HepG2 (cell line): ENCODE results near the gene RRAS. TPM values are rescaled to one million over a fixed set of nuclear protein-coding genes. Genes with fewer than 3 reads are reported as not detected.

Source experiments
- ATAC-seq: fragments of 200-7000 bp; cut with Tn5 transposase; 3 replicates; pipeline ENCODE4 v1.9.1; 2020; ENCODE audit warnings: mild to moderate bottlenecking, moderate library complexity
- BruUV-seq: library from RNA; stranded (reverse); fragments of 400-500 nt; replicated peaks from 2 replicates; lab custom pipeline; 2021; lab: Mats Ljungman, UMichigan
- CTCF ChIA-PET: fragments of 300-600 bp; formaldehyde crosslinking; extraction: SDS; loops from one replicate; lab custom pipeline; 2021; ENCODE audit warnings: low total read pairs, inconsistent platforms, low intra/inter-chr PET ratio; lab: Yijun Ruan, JAX
- POLR2A ChIA-PET: fragments of 350-600 bp; sonication (Branson Sonifier 250); formaldehyde crosslinking; loops from one replicate; lab custom pipeline; 2020; ENCODE audit warnings: antibody characterized with exemption, inconsistent platforms; lab: Yijun Ruan, JAX
- DNase-seq: peaks from one replicate; pipeline ENCODE4 v3.0.0-alpha.2; 2015; ENCODE audit warnings: low spot score
- FAIRE-seq: peaks from 3 replicates; lab custom pipeline; 2011; peaks lifted over from hg19 to GRCh38; lab: Jason Lieb, UNC
- H2AFZ ChIP-seq: one replicate; pipeline ENCODE4 v1.6.1; 2011; ENCODE audit warnings: low read length, inconsistent platforms
- H3K27ac ChIP-seq: fragments of 300-600 bp; 3 replicates; pipeline ENCODE4 v1.8.0; 2011; ENCODE audit warnings: mixed run types, mild to moderate bottlenecking, mixed read lengths, low read length, inconsistent platforms; ENCODE audit not compliant: insufficient read depth; ENCODE audit errors: extremely low read length
- H3K27me3 ChIP-seq, 2 experiments: fragments of 200-600 bp in 1 of 2; 2 replicates in 1 of 2; 3 replicates in 1 of 2; pipeline versions ENCODE4 v1.6.0 to v1.8.0; 2011; ENCODE audit warnings: low read length in 2 of 2, mild to moderate bottlenecking in 2 of 2, moderate library complexity in 2 of 2, inconsistent platforms in 1 of 2; ENCODE audit not compliant: insufficient read depth in 2 of 2, control insufficient read depth in 1 of 2
- H3K36me3 ChIP-seq, 2 experiments: fragments of 200-600 bp in 1 of 2; replicated peaks in 1 of 2; 2 replicates in 1 of 2; 3 replicates in 1 of 2; pipeline versions ENCODE4 v1.5.1 to v1.8.0; 2011; ENCODE audit warnings: low read length in 2 of 2, inconsistent platforms in 1 of 2; ENCODE audit not compliant: insufficient read depth in 2 of 2, control insufficient read depth in 1 of 2
- H3K4me1 ChIP-seq: 2 replicates; pipeline ENCODE4 v1.5.1; 2012; ENCODE audit warnings: low read length, inconsistent platforms; ENCODE audit not compliant: insufficient read depth
- H3K4me2 ChIP-seq: 2 replicates; pipeline ENCODE4 v1.6.0; 2011; ENCODE audit warnings: low read depth, low read length, inconsistent platforms
- H3K4me3 ChIP-seq, 3 experiments: fragments of 200-600 bp in 1 of 3; sonication (generic), shearing (Covaris generic) in 1 of 3; replicated peaks in 1 of 3; 2 replicates each; pipeline ENCODE4 v1.5.1; 2011 to 2016; ENCODE audit warnings: low read length in 3 of 3, inconsistent platforms in 2 of 3, low read depth in 2 of 3, mild to moderate bottlenecking in 2 of 3, control low read depth in 1 of 3, mixed read lengths in 1 of 3; ENCODE audit not compliant: insufficient read depth in 1 of 3
- H3K79me2 ChIP-seq: one replicate; pipeline ENCODE4 v1.6.1; 2011; ENCODE audit warnings: low read length, inconsistent platforms; ENCODE audit not compliant: insufficient read depth
- H3K9ac ChIP-seq: 2 replicates; pipeline ENCODE4 v1.6.0; 2011; ENCODE audit warnings: mild to moderate bottlenecking, low read depth, low read length, inconsistent platforms; ENCODE audit not compliant: insufficient read depth
- H3K9me3 ChIP-seq: 2 replicates; pipeline ENCODE4 v1.5.1; 2012; ENCODE audit warnings: mild to moderate bottlenecking, low read length
- H4K20me1 ChIP-seq: 2 replicates; pipeline ENCODE4 v1.6.0; 2011; ENCODE audit warnings: inconsistent platforms, mild to moderate bottlenecking, low read length, moderate library complexity; ENCODE audit not compliant: insufficient read depth
- AGO1 ChIP-seq: fragments of 200-400 bp; formaldehyde crosslinking; IDR thresholded peaks from 2 replicates; pipeline ENCODE4 v1.6.1; 2017; ENCODE audit warnings: mild to moderate bottlenecking, low read depth, low read length, moderate library complexity; ENCODE audit not compliant: poor library complexity, severe bottlenecking
- ATF2 ChIP-seq: sonication (generic); formaldehyde crosslinking; IDR thresholded peaks from 2 replicates; pipeline ENCODE4 v1.4.0; 2020; ENCODE audit warnings: missing genetic modification reagents
- BORCS8-MEF2B ChIP-seq: sonication (generic); formaldehyde crosslinking; IDR thresholded peaks from 2 replicates; pipeline ENCODE4 v1.8.0; 2022; ENCODE audit warnings: mild to moderate bottlenecking, missing genetic modification reagents
- CBX2 ChIP-seq, 2 experiments: fragments of 200-600 bp in 1 of 2; sonication (generic); formaldehyde crosslinking in 1 of 2; IDR thresholded peaks; 2 replicates each; pipeline versions ENCODE4 v1.7.0 to v1.8.1; 2018 to 2022; ENCODE audit warnings: low read depth in 2 of 2, low read length in 1 of 2, mild to moderate bottlenecking in 1 of 2, missing genetic modification reagents in 1 of 2
- GRHL1 ChIP-seq: sonication (generic); formaldehyde crosslinking; conservative IDR thresholded peaks from 2 replicates; pipeline ENCODE4 v1.8.0; 2022; ENCODE audit warnings: missing genetic modification reagents
- HNF4G ChIP-seq, 2 experiments: sonication (generic) in 1 of 2; formaldehyde crosslinking in 1 of 2; IDR thresholded peaks; 2 replicates each; pipeline versions ENCODE4 v1.4.0 to v1.6.1; 2011 to 2020; ENCODE audit warnings: borderline replicate concordance in 2 of 2, low read depth in 2 of 2, mild to moderate bottlenecking in 2 of 2, low read length in 1 of 2, missing genetic modification reagents in 1 of 2, moderate library complexity in 1 of 2
- THAP11 ChIP-seq: IDR thresholded peaks from 2 replicates; pipeline ENCODE4 v1.6.1; 2016; ENCODE audit warnings: missing biosample characterization, missing genetic modification reagents
- ZNF207 ChIP-seq: fragments of 450-650 bp; IDR thresholded peaks from 2 replicates; pipeline ENCODE4 v1.6.1; 2016; ENCODE audit warnings: antibody characterized with exemption, borderline replicate concordance
- ZNF232 ChIP-seq: sonication (generic); formaldehyde crosslinking; IDR thresholded peaks from 2 replicates; pipeline ENCODE4 v1.4.0; 2020; ENCODE audit warnings: missing genetic modification reagents, borderline replicate concordance
- ZNF263 ChIP-seq: sonication (generic); formaldehyde crosslinking; IDR thresholded peaks from 2 replicates; pipeline ENCODE4 v1.4.0; 2020; ENCODE audit warnings: missing genetic modification reagents
- ZNF646 ChIP-seq: sonication (generic); formaldehyde crosslinking; IDR thresholded peaks from 2 replicates; pipeline ENCODE4 v1.9.0; 2021; ENCODE audit warnings: mild to moderate bottlenecking, missing genetic modification reagents
- ZNF784 ChIP-seq: sonication (generic); formaldehyde crosslinking; IDR thresholded peaks from 2 replicates; pipeline ENCODE4 v1.5.1; 2020; ENCODE audit warnings: missing genetic modification reagents, mild to moderate bottlenecking, borderline replicate concordance
- WGBS: methylation state at CpG from one replicate; pipeline ENCODE4 v1.1.6; 2017; ENCODE audit warnings: low lambda C conversion rate; 5-methylcytosine and 5-hydroxymethylcytosine counted together
- in situ Hi-C: cut with HindIII; loops from 2 replicates; pipeline ENCODE4 v1.10.0; 2017; ENCODE audit warnings: low pct_unique_long_range_greater_than_20kb; ENCODE audit not compliant: extremely low pct_ligation_motif_present
- intact Hi-C: fragments of 100-400 bp; cut with micrococcal nuclease; formaldehyde crosslinking; loops from one replicate; pipeline ENCODE4 v1.10.0; 2022; ENCODE audit not compliant: unreplicated experiment
- polyA plus RNA-seq, 8 experiments: library from polyadenylated mRNA; depleted of rRNA in 3 of 8; stranded (reverse) in 7 of 8; unstranded in 1 of 8; fragments of >200 nt; fragmentation: Illumina TruSeq in 4 of 8; extraction: Trizol in 4 of 8; gene quantifications; 2 replicates each; pipeline versions ENCODE4 v1.2.1 to v1.2.3, GENCODE V29; 2011 to 2016; ENCODE audit warnings: low read depth in 4 of 8, missing spikeins in 1 of 8, mixed read lengths in 1 of 8; ENCODE audit not compliant: insufficient read depth in 1 of 8
- total RNA-seq, 5 experiments: library from RNA; depleted of rRNA; stranded (reverse); fragments of >200 nt; fragmentation: Illumina TruSeq; extraction: Trizol; gene quantifications; 2 replicates each; pipeline ENCODE4 v1.2.3, GENCODE V29; 2016; ENCODE audit warnings: low read depth in 1 of 5

Gene RRAS
- total and polyA plus RNA-seq, 2 of the 13 experiments (the other 11 are each of a cell fraction or from before 2014, with no cell fraction given), result 1.5 to 12.0 TPM

GRCh38 chr19:49651820-49652550 is 12.0 kb upstream of the RRAS start:
- CTCF ChIA-PET, result no interaction called here
- H3K36me3 ChIP-seq, result peaks cover 32 to 47% of the 10 kb centered on the region in 2 experiments; a peak in 4 of 5 replicates
- TF ChIP-seq THAP11 (CRISPR knock-in tag), result no peak
- TF ChIP-seq AGO1, result no peak
- no peak for TF ChIP-seq ZNF207
- no peak for TF ChIP-seq CBX2 (IDR thresholded peaks at IDR 0.05; ENCODE audit: low read depth, low read length)
- TF ChIP-seq CBX2 (CRISPR knock-in tag; IDR thresholded peaks at IDR 0.05; ENCODE audit: low read depth), result no peak
- TF ChIP-seq ZNF646 (CRISPR knock-in tag), result no peak
- TF ChIP-seq ZNF784 (CRISPR knock-in tag), result no peak
- TF ChIP-seq BORCS8-MEF2B (CRISPR knock-in tag), result no peak
- no peak for TF ChIP-seq HNF4G (IDR thresholded peaks at IDR 0.05; ENCODE audit: borderline replicate concordance, low read depth, low read length)
- TF ChIP-seq HNF4G (CRISPR knock-in tag; IDR thresholded peaks at IDR 0.05; ENCODE audit: borderline replicate concordance, low read depth), result no peak
- no peak for TF ChIP-seq ATF2
- TF ChIP-seq GRHL1 (CRISPR knock-in tag), result no peak
- TF ChIP-seq ZNF232, result no peak
- no peak for TF ChIP-seq ZNF263
- TF ChIP-seq, all 625 proteins: peak for 0
- H3K4me2 ChIP-seq, result no peak overlapping the region
- no peaks in the 10 kb centered on the region for H3K9me3 ChIP-seq
- FAIRE-seq (no peak), DNase-seq (no peak), ATAC-seq (no peak)
- POLR2A ChIA-PET, result no interaction called here
- H3K4me1 ChIP-seq, result peaks cover 15% of the 10 kb centered on the region
- no peak overlapping the region for H3K4me3 ChIP-seq
- H3K79me2 ChIP-seq, result no peaks in the 10 kb centered on the region
- H3K27me3 ChIP-seq, result no peaks in the 10 kb centered on the region
- WGBS, result 98% methylated on average over 104 of the region's 110 CpGs
- H3K27ac ChIP-seq, result no peak overlapping the region
- H2AFZ ChIP-seq, result no peak overlapping the region
- H3K9ac ChIP-seq, result no peak overlapping the region
- in situ Hi-C loops (no loop called here), intact Hi-C loops (no loop called here)
- H4K20me1 ChIP-seq, result no peaks in the 10 kb centered on the region
- no TSS peak for BruUV-seq
